Activated CD4-positive, alpha-beta memory T cell treated with anti-CD3 and anti-CD28 coated beads for 36 hours (primary cell): Measurements from ENCODE around the gene SEPTIN2. TPM values are rescaled to one million over a fixed set of nuclear protein-coding genes. Genes with fewer than 3 reads are reported as not detected.

Source experiments
- CTCF ChIA-PET: fragments of 350-600 bp; sonication (Branson Sonifier 250); formaldehyde crosslinking; loops from one replicate; lab custom pipeline; 2021; ENCODE audit warnings: antibody characterized with exemption, inconsistent platforms; lab: Charles Lee
- POLR2A ChIA-PET: fragments of 350-600 bp; sonication (Branson Sonifier 250); formaldehyde crosslinking; loops from one replicate; lab custom pipeline; 2021; ENCODE audit warnings: antibody characterized with exemption; lab: Charles Lee
- DNase-seq: peaks from one replicate; pipeline ENCODE4 v3.0.0-alpha.2; 2020
- H3K27ac Mint-ChIP-seq: one replicate; pipeline ENCODE4 v1.8.0; 2021; ENCODE audit warnings: mixed read lengths
- H3K27me3 Mint-ChIP-seq: one replicate; pipeline ENCODE4 v1.8.0; 2021; ENCODE audit warnings: mixed read lengths
- H3K36me3 Mint-ChIP-seq: one replicate; pipeline ENCODE4 v1.8.0; 2021; ENCODE audit warnings: mixed read lengths
- H3K4me1 Mint-ChIP-seq: one replicate; pipeline ENCODE4 v1.8.0; 2021; ENCODE audit warnings: low read depth, mixed read lengths
- H3K4me3 Mint-ChIP-seq: one replicate; pipeline ENCODE4 v1.8.0; 2021; ENCODE audit warnings: mild to moderate bottlenecking, mixed read lengths
- H3K9me3 Mint-ChIP-seq: one replicate; pipeline ENCODE4 v1.8.0; 2021; ENCODE audit warnings: mixed read lengths
- intact Hi-C: fragments of 100-400 bp; cut with micrococcal nuclease; formaldehyde crosslinking; loops from one replicate; pipeline ENCODE4 v1.15.1; 2023
- total RNA-seq, 2 experiments: library from RNA; stranded (reverse); gene quantifications; one replicate each; pipeline ENCODE4 v1.2.3, GENCODE V29; 2021

The SEPTIN2 gene
- 100 to 1,000 TPM; 255 to 261 TPM for total RNA-seq

DNA sequence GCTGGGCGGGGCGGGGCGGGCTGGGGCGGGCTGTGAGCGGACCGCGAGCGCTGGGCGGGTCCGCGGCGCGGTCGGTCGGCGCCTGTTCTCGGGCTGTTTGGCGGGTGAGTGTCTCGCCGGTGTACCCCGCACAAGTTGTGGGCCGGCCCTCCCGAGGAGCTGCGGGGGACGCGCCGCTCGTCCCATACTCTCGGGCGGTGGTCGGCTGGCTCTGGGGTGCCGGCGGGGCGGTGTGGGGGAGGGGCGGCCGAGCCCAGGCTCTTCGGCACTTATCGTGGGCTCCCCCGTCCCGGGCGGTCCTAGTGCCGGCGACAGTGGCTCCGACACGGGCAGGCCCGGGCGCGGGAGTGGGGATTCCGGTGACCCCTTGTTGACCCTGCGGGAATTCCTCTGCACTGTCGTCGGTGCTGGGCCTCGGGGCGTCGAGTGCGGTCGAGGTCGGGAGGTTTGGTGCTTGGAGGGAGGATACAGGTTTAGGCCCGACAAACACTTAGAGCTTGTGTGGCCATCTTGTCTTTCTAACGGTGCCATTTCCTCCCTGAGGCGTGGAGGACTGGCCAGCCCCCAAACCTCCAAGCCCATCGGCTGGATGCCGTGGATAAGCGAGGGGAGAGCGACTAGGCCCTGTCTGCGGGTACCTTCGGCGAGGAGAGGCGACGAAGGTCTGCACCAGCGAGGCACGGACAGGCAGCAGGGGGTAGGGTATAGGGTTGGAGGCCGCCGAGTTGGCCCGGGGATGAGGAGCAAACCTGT, at the start of gene SEPTIN2:
SEPTIN2 (plus strand) TSS at position 47 of the 753 bp plus-strand sequence. CDS start 8,308 bp downstream, outside the sequence.
- peaks cover 33% of the 10 kb centered on the region for H3K36me3 Mint-ChIP-seq
- ChIA-PET CTCF (interaction anchor here (1.2 kb wide), 1 partner anchor 750 kb away, joined by 3 read pairs; no protein-coding TSS in a partner anchor), POLR2A (interaction anchor here (0.6 to 1.9 kb wide), 7 partner anchors 9 to 371 kb away, joined by 3 to 7 read pairs (median 3); partner anchors contain the start of gene DTYMK)
- peak within 1 kb of the TSS; percentile 98 for H3K4me3 Mint-ChIP-seq
- peak within 1 kb of the TSS; percentile 100 for H3K27ac Mint-ChIP-seq
- H3K27me3 Mint-ChIP-seq, result no peaks in the 10 kb centered on the region
- H3K9me3 Mint-ChIP-seq, result no peaks in the 10 kb centered on the region
- H3K4me1 Mint-ChIP-seq, result peaks cover 68% of the 10 kb centered on the region
- intact Hi-C loops, result loop anchor here (1.0 to 10.0 kb wide), 13 partner anchors 21 to 750 kb away; partner anchors contain the start of genes ATG4B, DTYMK, FARP2 and ING5
- peak; percentile 85 for DNase-seq

DNA sequence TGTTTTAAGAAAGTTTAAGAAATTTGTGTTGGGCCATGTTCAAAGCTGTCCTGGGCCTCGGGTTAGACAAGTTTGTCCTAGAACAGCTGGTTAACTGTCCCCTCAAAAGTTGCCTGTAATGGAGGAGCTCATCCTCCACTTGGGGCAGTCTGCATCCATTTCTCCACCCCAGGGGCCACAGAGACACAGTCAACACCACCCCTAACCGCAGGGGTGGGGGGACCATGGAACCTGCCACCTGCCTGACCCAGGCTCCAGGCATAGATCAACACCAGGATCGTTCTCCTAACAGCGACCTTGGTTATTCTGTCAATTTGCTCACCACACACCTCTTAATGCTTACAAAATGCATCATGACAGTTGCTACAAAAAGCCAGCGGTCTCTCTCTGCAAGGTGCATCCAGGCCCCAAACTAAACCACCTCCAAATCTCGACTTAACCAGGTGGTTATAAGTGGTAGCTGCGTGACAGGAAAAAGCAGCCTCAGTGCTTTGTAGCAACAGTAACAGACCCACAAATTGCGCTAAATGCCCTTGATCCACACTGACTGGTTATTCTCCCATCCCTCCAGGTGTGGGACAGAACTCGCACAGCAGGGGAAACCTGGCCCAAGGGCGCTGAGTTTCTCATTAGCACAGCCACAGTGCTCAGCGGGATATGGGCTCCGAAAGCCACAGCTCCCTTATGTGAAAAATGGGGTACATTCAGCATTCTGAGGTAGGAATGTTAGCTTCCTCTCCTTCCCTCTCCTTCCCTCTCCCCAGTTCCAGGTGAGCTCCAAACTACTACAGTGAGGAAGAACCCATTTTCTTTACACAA, 48.3 kb upstream of the SEPTIN2 start:
- Mint-ChIP-seq H3K9me3 (no peaks in the 10 kb centered on the region), H3K4me1 (peaks cover 35% of the 10 kb centered on the region), H3K27me3 (no peaks in the 10 kb centered on the region), H3K4me3 (no peak overlapping the region), H3K27ac (no peak overlapping the region), H3K36me3 (peaks cover 29% of the 10 kb centered on the region)
- ChIA-PET CTCF (interaction anchor here (0.9 to 1.1 kb wide), 2 partner anchors 13 to 53 kb away, joined by 5 to 6 read pairs; no protein-coding TSS in a partner anchor), POLR2A (interaction anchor here (0.5 kb wide), 1 partner anchor 173 kb away, joined by 3 read pairs; no protein-coding TSS in a partner anchor)
- no peak for DNase-seq
- intact Hi-C loops, result no loop called here

DNA sequence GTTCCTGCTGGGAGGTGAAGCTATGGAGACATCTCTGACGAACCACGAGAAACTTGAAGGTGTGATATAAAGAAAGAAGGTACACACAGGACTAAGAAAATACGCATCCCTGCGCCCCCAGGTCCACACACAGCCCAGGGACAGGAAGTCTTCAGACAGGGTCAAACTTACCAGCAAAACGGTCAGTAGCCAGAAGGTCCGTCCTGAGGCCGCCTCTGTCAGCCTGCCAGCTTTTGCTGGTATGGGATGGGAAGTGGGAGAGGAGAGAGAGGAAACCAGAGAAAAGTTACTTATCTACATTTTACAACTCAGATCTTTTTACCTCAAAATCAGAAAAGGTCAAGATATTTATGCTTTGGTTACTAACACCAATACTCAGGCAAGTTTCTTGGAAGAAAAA, 47.4 kb upstream of the SEPTIN2 start:
- POLR2A ChIA-PET, result no interaction called here
- peaks cover 21% of the 10 kb centered on the region for H3K36me3 Mint-ChIP-seq
- no peak for DNase-seq
- CTCF ChIA-PET, result no interaction called here
- no peak overlapping the region for H3K27ac Mint-ChIP-seq
- H3K9me3 Mint-ChIP-seq, result no peaks in the 10 kb centered on the region
- intact Hi-C loops, result no loop called here
- H3K4me3 Mint-ChIP-seq, result no peak overlapping the region
- H3K27me3 Mint-ChIP-seq, result no peaks in the 10 kb centered on the region
- H3K4me1 Mint-ChIP-seq, result peaks cover 39% of the 10 kb centered on the region

DNA sequence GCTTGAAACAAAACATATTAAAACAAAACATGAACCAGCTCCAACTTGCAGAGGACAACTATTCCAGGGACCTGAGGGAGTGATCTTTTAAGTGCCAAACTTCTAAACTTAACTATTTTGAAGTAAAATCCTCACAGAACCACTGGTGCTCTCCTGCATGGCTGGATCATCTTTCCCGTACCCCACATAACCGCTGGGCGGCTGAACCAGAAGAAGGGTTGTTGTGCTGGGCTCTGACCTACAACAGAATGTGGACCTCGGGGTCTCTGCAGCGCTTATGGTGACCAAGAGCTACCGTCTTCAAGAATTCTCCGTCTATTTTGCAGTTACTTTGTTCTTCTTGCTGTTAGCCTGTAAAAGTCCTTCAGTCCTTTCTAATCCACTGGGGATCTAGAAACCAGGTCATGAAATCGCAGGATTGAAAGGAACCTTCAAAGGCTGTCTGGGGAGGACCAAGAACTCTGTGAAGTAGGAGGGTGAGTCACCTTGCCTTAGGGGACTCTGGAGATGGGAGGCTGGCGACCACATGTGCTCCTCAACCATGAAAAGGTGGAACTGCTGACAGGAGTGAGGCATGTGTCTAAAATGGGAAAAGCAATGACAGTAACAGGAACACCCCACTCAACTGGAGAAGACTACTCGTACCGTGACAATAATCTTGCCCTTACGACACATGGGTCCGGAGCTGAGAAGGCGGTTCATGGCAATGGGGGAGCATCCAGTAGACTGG, 46.8 kb upstream of the SEPTIN2 start:
- no peak for DNase-seq
- H3K36me3 Mint-ChIP-seq, result peaks cover 15% of the 10 kb centered on the region
- H3K27ac Mint-ChIP-seq, result no peak overlapping the region
- intact Hi-C loops, result no loop called here
- H3K9me3 Mint-ChIP-seq, result no peaks in the 10 kb centered on the region
- no peak overlapping the region for H3K4me3 Mint-ChIP-seq
- ChIA-PET POLR2A (no interaction called here), CTCF (no interaction called here)
- peaks cover 44% of the 10 kb centered on the region for H3K4me1 Mint-ChIP-seq
- no peaks in the 10 kb centered on the region for H3K27me3 Mint-ChIP-seq

DNA sequence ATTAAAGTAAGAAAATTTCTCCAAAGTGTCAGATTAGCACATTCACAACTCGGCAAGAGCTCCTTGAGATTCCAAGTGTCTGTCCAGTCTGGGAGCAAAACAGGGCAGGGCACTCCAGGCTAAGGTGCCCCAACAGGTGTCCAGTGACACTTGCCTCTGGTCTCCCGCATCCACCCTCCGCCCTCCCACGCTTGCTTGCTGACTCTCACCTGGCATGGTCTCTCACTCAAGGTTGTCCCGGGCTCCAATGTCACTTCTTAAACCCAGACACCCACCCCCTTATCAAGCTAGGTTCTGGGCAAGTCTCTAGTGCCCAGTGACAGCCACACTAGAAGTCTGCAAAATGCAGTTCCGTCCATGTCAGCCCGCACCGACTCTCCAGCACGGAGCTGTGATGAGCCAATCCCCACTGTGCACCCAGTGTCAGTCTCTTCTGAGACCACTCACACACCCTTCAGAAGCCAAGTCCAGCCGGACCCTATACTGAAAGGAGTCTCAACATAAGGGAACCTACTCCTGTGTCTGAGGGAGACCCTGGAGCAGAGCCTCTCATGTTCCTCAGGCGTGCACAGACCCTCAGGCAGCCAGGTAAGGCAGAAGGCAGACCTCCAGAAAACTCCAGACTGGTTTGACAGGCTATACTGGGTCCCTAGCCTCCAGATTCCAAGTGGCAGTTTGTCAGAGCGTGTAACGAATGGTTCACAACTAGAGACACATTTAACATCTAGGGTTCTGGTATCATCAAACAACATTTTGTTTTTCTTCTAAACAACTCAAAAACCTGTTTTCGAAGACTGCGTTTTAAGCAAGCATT, 45.8 kb upstream of the SEPTIN2 start:
- POLR2A ChIA-PET, result no interaction called here
- no peak overlapping the region for H3K27ac Mint-ChIP-seq

DNA sequence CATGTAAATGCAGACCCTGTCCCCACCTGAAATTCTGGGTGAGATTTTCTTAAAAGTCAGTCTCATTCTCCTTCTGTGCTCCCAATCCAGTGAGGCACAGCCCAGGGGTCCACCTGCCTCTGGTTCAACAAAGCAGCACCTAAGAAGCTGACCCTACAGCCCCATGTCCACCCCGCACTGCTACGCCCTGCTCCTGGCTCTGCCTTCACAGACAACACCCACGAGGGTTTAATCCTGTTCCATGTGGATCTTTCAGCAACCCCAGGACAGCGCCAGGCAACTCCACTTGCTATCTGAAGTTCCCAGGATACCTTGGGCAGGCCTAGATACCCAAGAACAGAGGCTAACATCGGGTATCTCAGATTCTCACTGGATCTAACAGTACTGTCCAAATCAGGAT, 45.2 kb upstream of the SEPTIN2 start:
- DNase-seq, result no peak
- Mint-ChIP-seq H3K27me3 (no peaks in the 10 kb centered on the region), H3K27ac (no peak overlapping the region), H3K4me3 (no peak overlapping the region), H3K36me3 (peaks cover 18% of the 10 kb centered on the region), H3K4me1 (peaks cover 47% of the 10 kb centered on the region), H3K9me3 (peaks cover 6% of the 10 kb centered on the region)
- ChIA-PET POLR2A (no interaction called here), CTCF (no interaction called here)
- intact Hi-C loops, result loop anchor here (10.0 kb wide), 1 partner anchor 196 kb away; no protein-coding TSS in a partner anchor

More for the DNA sequence above, 45.8 kb upstream of the SEPTIN2 start:
- Mint-ChIP-seq H3K36me3 (peaks cover 14% of the 10 kb centered on the region), H3K9me3 (peaks cover under 1% of the 10 kb centered on the region), H3K27me3 (no peaks in the 10 kb centered on the region), H3K4me1 (peaks cover 47% of the 10 kb centered on the region), H3K4me3 (no peak overlapping the region)
- intact Hi-C loops, result loop anchor here (10.0 kb wide), 1 partner anchor 195 kb away; no protein-coding TSS in a partner anchor
- DNase-seq, result no peak
- CTCF ChIA-PET, result no interaction called here

DNA sequence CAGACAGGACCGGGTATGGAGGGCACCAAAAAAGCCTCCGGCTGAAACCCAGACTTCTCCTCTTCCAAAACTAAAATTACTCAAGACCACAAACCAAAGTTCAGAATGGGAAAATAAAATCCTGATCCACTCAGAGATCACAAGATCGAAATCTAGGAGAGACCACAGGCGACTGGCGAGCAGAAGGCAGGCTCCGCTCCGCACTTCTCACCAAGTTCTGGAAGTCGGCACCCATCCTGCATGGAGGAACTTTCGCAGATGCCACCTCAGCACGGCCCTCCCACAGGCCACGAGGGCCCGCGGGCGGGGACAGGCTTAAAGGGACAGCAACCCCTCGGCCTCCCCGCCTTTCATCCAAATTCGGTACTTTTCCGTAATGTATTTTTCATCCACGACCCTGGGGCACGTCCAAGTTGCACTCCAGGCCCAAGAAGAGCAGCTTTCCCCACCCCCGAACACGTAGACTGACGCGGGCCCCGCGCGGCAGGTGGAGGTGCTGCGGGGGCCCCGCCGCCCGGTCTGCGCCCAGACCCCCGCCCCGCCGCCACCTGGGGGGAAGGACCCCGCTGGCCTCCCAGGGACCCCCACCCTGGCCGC, 43.9 kb upstream of the SEPTIN2 start:
- H3K4me1 Mint-ChIP-seq, result peaks cover 47% of the 10 kb centered on the region
- H3K36me3 Mint-ChIP-seq, result peaks cover 21% of the 10 kb centered on the region
- ChIA-PET POLR2A (no interaction called here), CTCF (no interaction called here)
- peaks cover 14% of the 10 kb centered on the region for H3K9me3 Mint-ChIP-seq
- no peaks in the 10 kb centered on the region for H3K27me3 Mint-ChIP-seq
- DNase-seq, result peak; percentile 70
- H3K4me3 Mint-ChIP-seq, result peak overlapping the region; percentile 84
- peak overlapping the region; percentile 76 for H3K27ac Mint-ChIP-seq
- intact Hi-C loops, result loop anchor here (2.0 to 10.0 kb wide), 2 partner anchors 43 to 197 kb away; partner anchors contain the start of genes HDLBP and SEPTIN2

DNA sequence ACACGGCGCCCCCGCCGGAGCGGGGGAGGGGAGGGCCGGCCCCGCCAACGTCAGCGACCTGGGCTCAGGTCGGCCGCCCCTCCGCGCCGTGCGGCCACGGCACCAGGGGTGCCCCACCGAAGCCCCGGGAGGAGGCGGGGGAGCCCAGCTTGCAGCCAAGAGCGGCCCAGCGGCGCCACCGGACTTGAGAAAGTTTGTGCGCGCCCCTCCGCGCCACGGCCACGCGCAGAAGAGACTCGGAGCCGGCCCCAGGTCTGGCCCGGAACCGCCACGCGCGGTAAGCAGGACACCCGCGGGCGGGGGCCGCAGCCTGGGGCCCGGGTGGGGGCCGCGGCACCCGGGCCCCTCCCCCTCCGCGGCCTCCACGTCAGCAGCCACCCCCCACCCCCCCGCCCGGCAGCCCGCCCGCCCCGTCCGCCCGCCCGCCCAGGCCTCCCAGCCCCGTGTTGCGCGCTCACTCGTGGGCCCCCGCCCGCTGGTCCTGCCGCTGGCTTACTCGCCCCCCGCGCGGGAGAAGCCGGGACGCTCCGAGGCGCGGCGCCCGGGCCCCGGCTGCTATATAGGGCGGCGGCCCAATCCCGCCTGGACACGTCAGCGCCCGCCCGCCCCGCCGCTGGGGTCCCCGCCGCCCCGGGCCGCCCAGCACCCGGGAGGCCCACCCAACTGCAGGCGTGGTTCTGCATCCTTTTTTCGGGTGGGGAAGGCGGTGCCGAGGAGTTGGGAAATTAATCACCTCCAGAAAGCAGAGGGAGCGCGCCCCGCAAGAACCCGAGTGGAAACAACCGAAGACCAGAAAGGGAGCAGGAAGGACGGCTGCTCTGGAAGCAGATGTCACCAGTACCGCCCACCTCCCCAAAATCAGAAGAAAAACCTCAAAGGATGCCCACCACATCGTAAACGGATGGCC, 43.2 kb upstream of the SEPTIN2 start:
- ChIA-PET CTCF (no interaction called here), POLR2A (no interaction called here)
- H3K36me3 Mint-ChIP-seq, result peaks cover 18% of the 10 kb centered on the region
- peak overlapping the region; percentile 60 for H3K4me3 Mint-ChIP-seq
- H3K4me1 Mint-ChIP-seq, result peaks cover 50% of the 10 kb centered on the region
- H3K27me3 Mint-ChIP-seq, result no peaks in the 10 kb centered on the region
- peaks cover 14% of the 10 kb centered on the region for H3K9me3 Mint-ChIP-seq
- intact Hi-C loops, result loop anchor here (2.0 to 10.0 kb wide), 2 partner anchors 42 to 198 kb away; partner anchors contain the start of genes HDLBP and SEPTIN2
- no peak overlapping the region for H3K27ac Mint-ChIP-seq
- peak; percentile 54 for DNase-seq

DNA sequence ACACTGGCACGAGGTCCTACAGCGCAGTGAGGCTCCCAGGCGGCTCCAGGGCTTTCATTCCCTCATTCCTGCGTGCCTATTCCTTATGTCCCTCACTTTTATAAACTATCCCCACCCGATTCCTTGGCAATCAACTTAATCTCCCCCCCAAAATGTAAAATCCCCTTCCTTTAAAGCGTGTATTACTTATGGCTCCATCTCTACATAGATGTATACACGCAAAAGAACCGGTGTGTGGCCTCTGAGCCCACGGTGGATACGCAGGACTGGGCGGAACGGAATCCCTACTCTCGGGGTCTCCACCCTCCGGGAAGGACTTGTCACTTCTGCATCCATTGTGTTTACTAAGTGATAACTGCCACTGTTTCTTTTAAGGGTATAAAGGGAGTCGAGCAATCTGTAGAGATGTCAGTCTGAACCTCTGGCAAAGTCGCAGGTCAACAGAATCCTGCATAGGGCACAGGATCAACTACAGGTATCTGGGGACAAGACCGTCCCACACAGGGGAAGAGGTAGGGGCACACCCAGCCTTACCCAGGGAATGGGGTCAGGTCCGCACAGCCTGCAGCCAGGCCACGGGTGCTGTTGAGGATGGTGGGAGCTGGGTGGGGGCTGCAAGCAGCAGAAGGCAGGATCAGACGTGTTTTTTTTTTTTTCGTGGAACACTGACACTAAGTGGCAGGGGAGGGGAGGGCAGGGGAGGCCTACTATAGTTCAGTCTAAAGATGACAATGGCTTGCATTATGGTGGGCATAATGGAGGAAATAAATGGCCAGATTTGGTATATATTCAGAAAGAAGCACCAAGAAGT, 42.3 kb upstream of the SEPTIN2 start:
- no peak for DNase-seq
- H3K27ac Mint-ChIP-seq, result peak overlapping the region; percentile 19
- H3K27me3 Mint-ChIP-seq, result no peaks in the 10 kb centered on the region
- H3K4me3 Mint-ChIP-seq, result peak overlapping the region; percentile 60
- ChIA-PET POLR2A (no interaction called here), CTCF (no interaction called here)
- intact Hi-C loops, result loop anchor here (2.0 to 10.0 kb wide), 2 partner anchors 41 to 199 kb away; partner anchors contain the start of genes HDLBP and SEPTIN2
- H3K9me3 Mint-ChIP-seq, result peaks cover 14% of the 10 kb centered on the region
- H3K36me3 Mint-ChIP-seq, result peaks cover 14% of the 10 kb centered on the region
- peaks cover 45% of the 10 kb centered on the region for H3K4me1 Mint-ChIP-seq
